ENCODE measurements around the gene VPS4B.
"Not testable (repeated sequence)": the region's sequence is repeated elsewhere in the genome, so short reads cannot be mapped to it uniquely, and the experiment has no call there.

VPS4B gene

GRCh38 chr18:63365876-63366212 lies 56.4 kb downstream of the VPS4B start:
- no peak overlapping the region for H3K27ac ChIP-seq
- H3K4me1 ChIP-seq (ENCODE audit: low read depth, poor library complexity, severe bottlenecking) = peaks cover 18% of the 10 kb centered on the region
- peak overlapping the region; percentile 44 for H3K4me3 ChIP-seq (IDR thresholded peaks at IDR 0.05; ENCODE audit: insufficient read depth, low read depth, low read length)
- H3K36me3 ChIP-seq (ENCODE audit: insufficient read depth) = no peaks in the 10 kb centered on the region
- H4K20me1 ChIP-seq (ENCODE audit: insufficient read depth) = no peaks in the 10 kb centered on the region
- peak overlapping the region; percentile 73; the same call in 1 of the 2 replicates for H3K9ac ChIP-seq
- H2AFZ ChIP-seq (ENCODE audit: low read depth) = peak overlapping the region; percentile 97
- no peak for TF ChIP-seq CTCF (conservative IDR thresholded peaks at IDR 0.05; ENCODE audit: low read depth, low read length)
- no peaks in the 10 kb centered on the region for H3K79me2 ChIP-seq (ENCODE audit: insufficient read depth, low read depth)
- H3K27me3 ChIP-seq (ENCODE audit: insufficient read depth, low read depth) = no peaks in the 10 kb centered on the region
- peak overlapping the region; percentile 84 for H3K4me2 ChIP-seq

GRCh38 chr18:63363951-63364350 lies 58.3 kb downstream of the VPS4B start:
- H3K4me1 ChIP-seq (ENCODE audit: low read depth, poor library complexity, severe bottlenecking) = peaks cover 18% of the 10 kb centered on the region
- H3K27me3 ChIP-seq (ENCODE audit: insufficient read depth, low read depth) = no peaks in the 10 kb centered on the region
- H3K9ac ChIP-seq = no peak overlapping the region
- no peak overlapping the region for H3K4me2 ChIP-seq
- no peak overlapping the region for H3K4me3 ChIP-seq (IDR thresholded peaks at IDR 0.05; ENCODE audit: insufficient read depth, low read depth, low read length)
- TF ChIP-seq CTCF (conservative IDR thresholded peaks at IDR 0.05; ENCODE audit: low read depth, low read length) = no peak
- H3K27ac ChIP-seq = no peak overlapping the region
- no peaks in the 10 kb centered on the region for H3K36me3 ChIP-seq (ENCODE audit: insufficient read depth)
- H4K20me1 ChIP-seq (ENCODE audit: insufficient read depth) = no peaks in the 10 kb centered on the region
- H3K79me2 ChIP-seq (ENCODE audit: insufficient read depth, low read depth) = no peaks in the 10 kb centered on the region
- H2AFZ ChIP-seq (ENCODE audit: low read depth) = no peak overlapping the region

GRCh38 chr18:63363420-63363819 lies 58.9 kb downstream of the VPS4B start:
- not testable (repeated sequence) for H4K20me1 ChIP-seq (ENCODE audit: insufficient read depth); H3K79me2 ChIP-seq (ENCODE audit: insufficient read depth, low read depth); H3K36me3 ChIP-seq (ENCODE audit: insufficient read depth); H3K27ac ChIP-seq; H3K27me3 ChIP-seq (ENCODE audit: insufficient read depth, low read depth); H3K9ac ChIP-seq; H3K4me2 ChIP-seq; H3K4me3 ChIP-seq (IDR thresholded peaks at IDR 0.05; ENCODE audit: insufficient read depth, low read depth, low read length); H2AFZ ChIP-seq (ENCODE audit: low read depth)
- H3K4me1 ChIP-seq (ENCODE audit: low read depth, poor library complexity, severe bottlenecking) = peaks cover 17% of the 10 kb centered on the region

- Histone ChIP-seq H3K9ac (no peak overlapping the region), H3K4me2 (no peak overlapping the region), H4K20me1 (ENCODE audit: insufficient read depth) (no peaks in the 10 kb centered on the region), H2AFZ (ENCODE audit: low read depth) (no peak overlapping the region), H3K36me3 (ENCODE audit: insufficient read depth) (no peaks in the 10 kb centered on the region), H3K4me3 (IDR thresholded peaks at IDR 0.05; ENCODE audit: insufficient read depth, low read depth, low read length) (no peak overlapping the region), H3K4me1 (ENCODE audit: low read depth, poor library complexity, severe bottlenecking) (no peaks in the 10 kb centered on the region), H3K79me2 (ENCODE audit: insufficient read depth, low read depth) (no peaks in the 10 kb centered on the region), H3K27ac (no peak overlapping the region), H3K27me3 (ENCODE audit: insufficient read depth, low read depth) (no peaks in the 10 kb centered on the region)
- no peak for TF ChIP-seq CTCF (conservative IDR thresholded peaks at IDR 0.05; ENCODE audit: low read depth, low read length)
These were observed 65.9 kb downstream of the VPS4B start for GRCh38 chr18:63356272-63356896.

GRCh38 chr18:63350230-63350629 lies 72.0 kb downstream of the VPS4B start:
- TF ChIP-seq CTCF (conservative IDR thresholded peaks at IDR 0.05; ENCODE audit: low read depth, low read length) = no peak
- H3K4me2 ChIP-seq = no peak overlapping the region
- H3K4me3 ChIP-seq (IDR thresholded peaks at IDR 0.05; ENCODE audit: insufficient read depth, low read depth, low read length) = no peak overlapping the region
- no peak overlapping the region for H3K27ac ChIP-seq
- peaks cover 29% of the 10 kb centered on the region for H3K4me1 ChIP-seq (ENCODE audit: low read depth, poor library complexity, severe bottlenecking)
- H3K27me3 ChIP-seq (ENCODE audit: insufficient read depth, low read depth) = no peaks in the 10 kb centered on the region
- no peak overlapping the region for H2AFZ ChIP-seq (ENCODE audit: low read depth)
- H3K36me3 ChIP-seq (ENCODE audit: insufficient read depth) = no peaks in the 10 kb centered on the region
- H4K20me1 ChIP-seq (ENCODE audit: insufficient read depth) = no peaks in the 10 kb centered on the region
- no peak overlapping the region for H3K9ac ChIP-seq
- no peaks in the 10 kb centered on the region for H3K79me2 ChIP-seq (ENCODE audit: insufficient read depth, low read depth)
